HepG2 (cell line): Measurements from ENCODE around the gene ELFN1. TPM values are rescaled to one million over a fixed set of nuclear protein-coding genes. Genes with fewer than 3 reads are reported as not detected.

Experiments
- ATAC-seq: fragments of 200-7000 bp; cut with Tn5 transposase; 3 replicates; pipeline ENCODE4 v1.9.1; 2020; ENCODE audit warnings: mild to moderate bottlenecking, moderate library complexity
- BruUV-seq: library from RNA; stranded (reverse); fragments of 400-500 nt; replicated peaks from 2 replicates; lab custom pipeline; 2021; lab: Mats Ljungman, UMichigan
- CTCF ChIA-PET: fragments of 300-600 bp; formaldehyde crosslinking; extraction: SDS; loops from one replicate; lab custom pipeline; 2021; ENCODE audit warnings: low total read pairs, inconsistent platforms, low intra/inter-chr PET ratio; lab: Yijun Ruan, JAX
- POLR2A ChIA-PET: fragments of 350-600 bp; sonication (Branson Sonifier 250); formaldehyde crosslinking; loops from one replicate; lab custom pipeline; 2020; ENCODE audit warnings: antibody characterized with exemption, inconsistent platforms; lab: Yijun Ruan, JAX
- DNase-seq: peaks from one replicate; pipeline ENCODE4 v3.0.0-alpha.2; 2015; ENCODE audit warnings: low spot score
- FAIRE-seq: peaks from 3 replicates; lab custom pipeline; 2011; peaks lifted over from hg19 to GRCh38; lab: Jason Lieb, UNC
- H2AFZ ChIP-seq: one replicate; pipeline ENCODE4 v1.6.1; 2011; ENCODE audit warnings: low read length, inconsistent platforms
- H3K27ac ChIP-seq: fragments of 300-600 bp; 3 replicates; pipeline ENCODE4 v1.8.0; 2011; ENCODE audit warnings: mixed run types, mild to moderate bottlenecking, mixed read lengths, low read length, inconsistent platforms; ENCODE audit not compliant: insufficient read depth; ENCODE audit errors: extremely low read length
- H3K27me3 ChIP-seq, 2 experiments: fragments of 200-600 bp in 1 of 2; 2 replicates in 1 of 2; 3 replicates in 1 of 2; pipeline versions ENCODE4 v1.6.0 to v1.8.0; 2011; ENCODE audit warnings: low read length in 2 of 2, mild to moderate bottlenecking in 2 of 2, moderate library complexity in 2 of 2, inconsistent platforms in 1 of 2; ENCODE audit not compliant: insufficient read depth in 2 of 2, control insufficient read depth in 1 of 2
- H3K36me3 ChIP-seq, 2 experiments: fragments of 200-600 bp in 1 of 2; replicated peaks in 1 of 2; 2 replicates in 1 of 2; 3 replicates in 1 of 2; pipeline versions ENCODE4 v1.5.1 to v1.8.0; 2011; ENCODE audit warnings: low read length in 2 of 2, inconsistent platforms in 1 of 2; ENCODE audit not compliant: insufficient read depth in 2 of 2, control insufficient read depth in 1 of 2
- H3K4me1 ChIP-seq: 2 replicates; pipeline ENCODE4 v1.5.1; 2012; ENCODE audit warnings: low read length, inconsistent platforms; ENCODE audit not compliant: insufficient read depth
- H3K4me2 ChIP-seq: 2 replicates; pipeline ENCODE4 v1.6.0; 2011; ENCODE audit warnings: low read depth, low read length, inconsistent platforms
- H3K4me3 ChIP-seq, 3 experiments: fragments of 200-600 bp in 1 of 3; sonication (generic), shearing (Covaris generic) in 1 of 3; replicated peaks in 1 of 3; 2 replicates each; pipeline ENCODE4 v1.5.1; 2011 to 2016; ENCODE audit warnings: low read length in 3 of 3, inconsistent platforms in 2 of 3, low read depth in 2 of 3, mild to moderate bottlenecking in 2 of 3, control low read depth in 1 of 3, mixed read lengths in 1 of 3; ENCODE audit not compliant: insufficient read depth in 1 of 3
- H3K79me2 ChIP-seq: one replicate; pipeline ENCODE4 v1.6.1; 2011; ENCODE audit warnings: low read length, inconsistent platforms; ENCODE audit not compliant: insufficient read depth
- H3K9ac ChIP-seq: 2 replicates; pipeline ENCODE4 v1.6.0; 2011; ENCODE audit warnings: mild to moderate bottlenecking, low read depth, low read length, inconsistent platforms; ENCODE audit not compliant: insufficient read depth
- H3K9me3 ChIP-seq: 2 replicates; pipeline ENCODE4 v1.5.1; 2012; ENCODE audit warnings: mild to moderate bottlenecking, low read length
- H4K20me1 ChIP-seq: 2 replicates; pipeline ENCODE4 v1.6.0; 2011; ENCODE audit warnings: inconsistent platforms, mild to moderate bottlenecking, low read length, moderate library complexity; ENCODE audit not compliant: insufficient read depth
- FOXK2 ChIP-seq: fragments of 450-650 bp; IDR thresholded peaks from 2 replicates; pipeline ENCODE4 v1.6.1; 2016
- HNRNPUL1 ChIP-seq: fragments of 200-400 bp; formaldehyde crosslinking; IDR thresholded peaks from 2 replicates; pipeline ENCODE4 v1.6.1; 2017; ENCODE audit warnings: low read depth, mild to moderate bottlenecking, low read length, moderate library complexity
- MAX ChIP-seq: IDR thresholded peaks from 2 replicates; pipeline ENCODE4 v1.6.1; 2012; ENCODE audit warnings: inconsistent platforms
- MIXL1 ChIP-seq: IDR thresholded peaks from 2 replicates; pipeline ENCODE4 v1.6.1; 2016
- MNT ChIP-seq: fragments of 450-650 bp; IDR thresholded peaks from 2 replicates; pipeline ENCODE4 v1.6.1; 2016
- MTA3 ChIP-seq: sonication (generic); formaldehyde crosslinking; IDR thresholded peaks from 2 replicates; pipeline ENCODE4 v1.4.0; 2020; ENCODE audit warnings: missing genetic modification reagents
- MXI1 ChIP-seq: IDR thresholded peaks from 3 replicates; pipeline ENCODE4 v1.6.1; 2012; ENCODE audit warnings: low read depth, low read length, inconsistent platforms, borderline replicate concordance
- NR2C2 ChIP-seq: sonication (generic); formaldehyde crosslinking; IDR thresholded peaks from 2 replicates; pipeline ENCODE4 v1.4.0; 2020; ENCODE audit warnings: missing genetic modification reagents, mild to moderate bottlenecking, moderate library complexity, borderline replicate concordance
- SUZ12 ChIP-seq: fragments of 150-350 bp; IDR thresholded peaks from 2 replicates; pipeline ENCODE4 v1.6.1; 2014; ENCODE audit warnings: low read depth, low read length
- ZNF619 ChIP-seq: sonication (generic); formaldehyde crosslinking; IDR thresholded peaks from 2 replicates; pipeline ENCODE4 v1.4.0; 2020; ENCODE audit warnings: mild to moderate bottlenecking, missing genetic modification reagents
- WGBS: methylation state at CpG from one replicate; pipeline ENCODE4 v1.1.6; 2017; ENCODE audit warnings: low lambda C conversion rate; 5-methylcytosine and 5-hydroxymethylcytosine counted together
- in situ Hi-C: cut with HindIII; loops from 2 replicates; pipeline ENCODE4 v1.10.0; 2017; ENCODE audit warnings: low pct_unique_long_range_greater_than_20kb; ENCODE audit not compliant: extremely low pct_ligation_motif_present
- intact Hi-C: fragments of 100-400 bp; cut with micrococcal nuclease; formaldehyde crosslinking; loops from one replicate; pipeline ENCODE4 v1.10.0; 2022; ENCODE audit not compliant: unreplicated experiment
- polyA plus RNA-seq, 8 experiments: library from polyadenylated mRNA; depleted of rRNA in 3 of 8; stranded (reverse) in 7 of 8; unstranded in 1 of 8; fragments of >200 nt; fragmentation: Illumina TruSeq in 4 of 8; extraction: Trizol in 4 of 8; gene quantifications; 2 replicates each; pipeline versions ENCODE4 v1.2.1 to v1.2.3, GENCODE V29; 2011 to 2016; ENCODE audit warnings: low read depth in 4 of 8, missing spikeins in 1 of 8, mixed read lengths in 1 of 8; ENCODE audit not compliant: insufficient read depth in 1 of 8
- total RNA-seq, 5 experiments: library from RNA; depleted of rRNA; stranded (reverse); fragments of >200 nt; fragmentation: Illumina TruSeq; extraction: Trizol; gene quantifications; 2 replicates each; pipeline ENCODE4 v1.2.3, GENCODE V29; 2016; ENCODE audit warnings: low read depth in 1 of 5

Gene ELFN1
- total and polyA plus RNA-seq, 2 of the 13 experiments (the other 11 are each of a cell fraction or from before 2014, with no cell fraction given): 0.13 to 0.18 TPM

- in situ Hi-C loops (no loop called here), intact Hi-C loops (no loop called here)
- Histone ChIP-seq H3K27me3 (peaks cover 0 to 30% of the 10 kb centered on the region in 2 experiments; a peak in 3 of 5 replicates), H3K36me3 (no peaks in the 10 kb centered on the region), H3K9me3 (peaks cover 22% of the 10 kb centered on the region; the same call in 1 of the 2 replicates), H3K4me3 (no peak overlapping the region), H3K4me1 (peaks cover 7% of the 10 kb centered on the region; the same call in 1 of the 2 replicates), H4K20me1 (no peaks in the 10 kb centered on the region), H3K4me2 (no peak overlapping the region), H3K79me2 (no peaks in the 10 kb centered on the region), H3K9ac (no peak overlapping the region), H2AFZ (no peak overlapping the region), H3K27ac (no peak overlapping the region)
- ATAC-seq (no peak), FAIRE-seq (no peak), DNase-seq (no peak)
- 61% methylated on average over 10 of the region's 10 CpGs for WGBS
- ChIA-PET CTCF (no interaction called here), POLR2A (no interaction called here)
- no peak for TF ChIP-seq ZNF619 (CRISPR knock-in tag)
- TF ChIP-seq MAX: no peak
- TF ChIP-seq FOXK2: no peak
- TF ChIP-seq MIXL1 (CRISPR knock-in tag): no peak
- TF ChIP-seq MNT: no peak
- TF ChIP-seq MXI1: no peak
- no peak for TF ChIP-seq NR2C2 (CRISPR knock-in tag)
- TF ChIP-seq SUZ12: no peak
- no peak for TF ChIP-seq HNRNPUL1
- TF ChIP-seq MTA3: no peak
- no TSS peak for BruUV-seq
Observed at GRCh38 chr7:1732645-1733044, 62.6 kb downstream of the ELFN1 start.
